IPS-NIHi7 (cell line): Measurements from ENCODE around the gene PDLIM5.
"Not testable (repeated sequence)": the region's sequence is repeated elsewhere in the genome, so short reads cannot be mapped to it uniquely, and the experiment has no call there.

Experiments used
- DNase-seq: peaks from one replicate; pipeline ENCODE4 v3.0.0; 2012; ENCODE audit warnings: mixed read lengths; ENCODE audit errors: extremely low spot score

PDLIM5 gene

GRCh38 chr4:94650134-94650495 is 198.4 kb downstream of the PDLIM5 start:
- no peak for DNase-seq

GRCh38 chr4:94650690-94651089 is 198.9 kb downstream of the PDLIM5 start:
- no peak for DNase-seq

GRCh38 chr4:94653095-94653649 is 201.4 kb downstream of the PDLIM5 start:
- no peak for DNase-seq

- DNase-seq = no peak
Observed at GRCh38 chr4:94653984-94654609, 202.4 kb downstream of the PDLIM5 start.

GRCh38 chr4:94654714-94655113 is 203.0 kb downstream of the PDLIM5 start:
- no peak for DNase-seq

GRCh38 chr4:94660614-94661013 is 208.9 kb downstream of the PDLIM5 start:
- DNase-seq = no peak

GRCh38 chr4:94665021-94665420 is 213.3 kb downstream of the PDLIM5 start:
- DNase-seq = not testable (repeated sequence)

GRCh38 chr4:94665500-94666404 is 214.0 kb downstream of the PDLIM5 start:
- no peak for DNase-seq

GRCh38 chr4:94668724-94669123 is 217.0 kb downstream of the PDLIM5 start:
- no peak for DNase-seq

- DNase-seq = no peak
Observed at GRCh38 chr4:94669672-94670664, 218.2 kb downstream of the PDLIM5 start.

- DNase-seq = no peak
Observed at GRCh38 chr4:94671113-94671512, 219.4 kb downstream of the PDLIM5 start.

GRCh38 chr4:94673961-94674360 is 222.2 kb downstream of the PDLIM5 start:
- no peak for DNase-seq

GRCh38 chr4:94676970-94677369 is 225.2 kb downstream of the PDLIM5 start:
- no peak for DNase-seq

GRCh38 chr4:94678896-94679295 is 227.2 kb downstream of the PDLIM5 start:
- no peak for DNase-seq

GRCh38 chr4:94680176-94680862 is 228.6 kb downstream of the PDLIM5 start:
- DNase-seq = no peak

GRCh38 chr4:94686086-94686485 is 234.3 kb downstream of the PDLIM5 start:
- DNase-seq = no peak

GRCh38 chr4:94689155-94689860 is 237.6 kb downstream of the PDLIM5 start:
- no peak for DNase-seq

GRCh38 chr4:94690851-94691254 is 239.1 kb downstream of the PDLIM5 start:
- no peak for DNase-seq

- DNase-seq = no peak
Observed at GRCh38 chr4:94691552-94691951, 239.8 kb downstream of the PDLIM5 start.

- no peak for DNase-seq
Observed at GRCh38 chr4:94695384-94695783, 243.6 kb downstream of the PDLIM5 start.
